Sigmoid colon (tissue), 4 donors: ENCODE results near the gene ABHD12B.
"Not testable (repeated sequence)": the region's sequence is repeated elsewhere in the genome, so short reads cannot be mapped to it uniquely, and the experiment has no call there.

Experiments used
- CTCF ChIP-seq, 4 experiments: fragments of 450-650 bp in 3 of 4; fragments of 200-600 bp in 1 of 4; IDR thresholded peaks; one replicate each; pipeline ENCODE4 v1.5.1; 2016 to 2019; ENCODE audit warnings: antibody characterized with exemption in 4 of 4, mild to moderate bottlenecking in 3 of 4, moderate library complexity in 2 of 4
- POLR2A ChIP-seq, 2 donors: fragments of 450-650 bp; IDR thresholded peaks; one replicate each; pipeline ENCODE4 v1.6.1; 2016; ENCODE audit warnings: antibody characterized with exemption in 2 of 2, mild to moderate bottlenecking in 2 of 2, moderate library complexity in 2 of 2
- POLR2AphosphoS5 ChIP-seq, 4 donors: sonication (generic); formaldehyde crosslinking; IDR thresholded peaks; one replicate each; pipeline ENCODE4 v1.6.1; 2017; ENCODE audit warnings: antibody characterized with exemption in 4 of 4

DNA sequence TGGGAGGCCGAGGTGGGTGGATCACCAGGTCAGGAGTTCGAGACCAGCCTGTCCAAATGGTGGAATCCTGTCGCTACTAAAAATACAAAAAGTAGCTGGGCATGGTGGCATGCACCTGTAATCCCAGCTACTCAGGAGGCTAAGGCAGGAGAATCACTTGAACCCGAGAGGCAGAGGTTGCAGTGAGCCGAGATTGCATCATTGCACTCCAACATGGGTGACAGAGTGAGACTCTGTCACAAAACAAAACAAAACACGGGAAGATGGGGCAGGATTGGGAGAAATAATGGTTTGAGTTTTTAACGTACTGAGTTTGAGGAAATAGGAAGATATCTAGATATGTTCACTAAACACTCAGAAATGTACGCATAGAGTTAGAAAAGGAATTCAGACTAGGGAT lies 69.8 kb downstream of the ABHD12B start:
- not testable (repeated sequence) for TF ChIP-seq CTCF, POLR2AphosphoS5, POLR2A (IDR thresholded peaks at IDR 0.05)
